Measurements from ENCODE around the gene TRPM4. TPM values are rescaled to one million over a fixed set of nuclear protein-coding genes. Genes with fewer than 3 reads are reported as not detected.

TRPM4 gene
- total and polyA plus RNA-seq, 2 of the 13 experiments (the other 11 are each of a cell fraction or from before 2014, with no cell fraction given): 1.9 to 4.3 TPM

- TF ChIP-seq REST (IDR thresholded peaks at IDR 0.05; ENCODE audit: borderline replicate concordance in 1 of 2, low read depth in 1 of 2, low read length in 2 of 2): peak in 1 of 2 experiments; percentile 55; a peak in 2 of 4 replicates
- TF ChIP-seq NR2C2 (CRISPR knock-in tag; IDR thresholded peaks at IDR 0.05; ENCODE audit: borderline replicate concordance): peak; percentile 73
- no peak; the same call in 1 of the 2 replicates for TF ChIP-seq NAIF1 (CRISPR knock-in tag; IDR thresholded peaks at IDR 0.05; ENCODE audit: borderline replicate concordance)
- no peak for TF ChIP-seq ZNF383 (CRISPR knock-in tag; IDR thresholded peaks at IDR 0.05; ENCODE audit: borderline replicate concordance)
- TF ChIP-seq ZFP1 (CRISPR knock-in tag; IDR thresholded peaks at IDR 0.05): no peak
- TF ChIP-seq FUBP1 (CRISPR knock-in tag; IDR thresholded peaks at IDR 0.05; ENCODE audit: borderline replicate concordance): no peak
- peak; percentile 39; the same call in 1 of the 2 replicates for TF ChIP-seq MNT (IDR thresholded peaks at IDR 0.05)
- TF ChIP-seq ZNF296 (CRISPR knock-in tag; conservative IDR thresholded peaks at IDR 0.05): peak; percentile 20; the same call in 1 of the 2 replicates
These were observed 38.8 kb upstream of the TRPM4 start, which contains the start of gene C19orf73 (continued) for GRCh38 chr19:49118565-49119410.

Measured in HepG2 (cell line).